Measurements from ENCODE around the gene ENTPD2. TPM values are rescaled to one million over a fixed set of nuclear protein-coding genes. Genes with fewer than 3 reads are reported as not detected.

The ENTPD2 gene
- total RNA-seq, 2 donors from 2014 or later = 0.27 TPM; not detected in 1

DNA sequence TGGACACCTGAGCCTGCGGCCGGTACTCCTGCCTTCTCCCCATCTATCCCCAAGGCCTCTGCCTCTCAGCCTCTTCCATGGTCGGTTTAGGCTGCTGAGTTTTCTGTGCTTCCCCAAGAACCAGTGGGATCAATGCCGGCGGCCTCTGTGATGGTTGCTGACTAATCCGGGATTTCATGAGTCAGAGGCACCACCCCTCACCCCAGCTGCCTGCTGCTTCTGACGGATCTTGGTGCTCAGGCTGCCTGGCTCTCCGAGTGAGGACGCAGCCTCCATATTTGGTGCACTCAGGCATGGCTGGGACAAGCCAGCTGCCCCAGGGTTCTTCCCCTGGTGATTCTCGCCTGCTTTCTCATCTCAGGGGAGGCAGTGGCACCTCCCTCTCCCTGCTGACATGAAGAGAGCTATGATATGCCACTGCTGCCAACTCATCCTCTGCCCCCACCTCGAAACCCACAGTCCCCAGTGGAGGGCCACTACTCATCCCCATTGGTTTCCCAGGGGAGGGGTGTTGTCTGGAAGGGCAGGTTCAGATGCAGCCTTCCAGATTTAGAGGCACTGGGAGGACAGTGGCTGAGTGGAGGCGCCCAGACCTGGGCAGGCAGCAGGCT, 29.6 kb upstream of the ENTPD2 start:
- no peaks in the 10 kb centered on the region for H3K9me3 Mint-ChIP-seq
- ATAC-seq = peak in 1 of 2 donors; percentile 40
- DNase-seq (ENCODE audit: low spot score in 2 of 2) = peak in 1 of 2 donors; percentile 77
- peaks cover 0 to 5% of the 10 kb centered on the region in 2 donors for H3K36me3 Mint-ChIP-seq
- H3K27ac Mint-ChIP-seq = no peak overlapping the region

DNA sequence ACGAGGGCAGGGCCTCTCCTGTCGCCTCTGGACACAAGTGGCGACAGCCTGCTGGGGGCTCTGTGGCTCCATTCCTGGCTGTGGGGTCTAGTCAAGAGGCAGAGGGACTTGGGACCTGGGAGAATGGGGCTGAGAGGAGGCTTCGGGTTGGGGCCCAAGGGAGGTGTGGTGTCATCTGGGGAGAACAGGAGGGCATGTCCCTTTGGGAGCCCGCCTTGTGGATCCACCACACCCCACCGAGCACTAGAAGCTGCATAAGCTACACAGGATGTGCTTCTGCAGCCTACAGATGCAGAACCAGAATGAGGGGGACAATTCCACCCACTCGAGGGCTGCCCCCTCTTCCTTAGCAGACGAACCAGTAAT, 29.0 kb upstream of the ENTPD2 start:
- no peak for ATAC-seq
- H3K36me3 Mint-ChIP-seq = peaks cover 0 to 1% of the 10 kb centered on the region in 2 donors
- H3K9me3 Mint-ChIP-seq = no peaks in the 10 kb centered on the region
- no peak for DNase-seq (ENCODE audit: low spot score in 2 of 2)
- no peak overlapping the region for H3K27ac Mint-ChIP-seq

DNA sequence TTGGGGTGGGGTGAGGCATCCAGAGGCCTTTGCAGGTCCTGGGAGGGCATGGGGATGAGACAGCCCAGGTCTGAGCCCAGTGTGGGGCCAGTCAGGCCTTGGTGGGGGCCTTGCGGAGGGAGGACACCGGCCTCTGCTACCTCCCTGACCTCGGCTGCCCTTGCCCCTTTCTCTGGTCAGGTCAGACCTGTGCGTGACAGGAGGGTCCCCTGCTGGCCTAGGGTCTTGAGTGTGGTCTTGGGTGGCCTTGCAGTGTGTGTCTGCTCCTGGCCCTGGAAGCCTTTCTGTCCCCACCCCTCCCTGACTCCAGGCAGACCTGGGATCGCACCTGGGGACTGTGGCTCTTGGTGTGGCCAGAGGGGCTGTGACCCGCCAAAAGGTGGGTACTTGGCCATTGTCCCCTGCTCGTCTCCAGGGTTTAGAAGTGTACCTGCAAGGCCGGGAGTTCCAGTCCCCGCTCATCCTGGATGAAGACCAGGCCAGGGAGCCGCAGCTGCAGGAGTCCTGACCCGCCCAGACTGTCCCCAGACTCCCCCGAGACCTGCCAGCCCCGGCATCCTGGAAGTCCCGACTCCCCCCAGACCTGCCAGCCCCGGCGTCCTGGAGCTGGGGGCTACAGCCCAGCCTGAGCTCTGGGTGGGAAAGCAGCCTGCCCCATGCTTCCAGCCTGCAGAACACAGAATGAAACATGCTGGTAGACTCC, 28.5 kb upstream of the ENTPD2 start:
- no peak for ATAC-seq
- Mint-ChIP-seq H3K9me3 (no peaks in the 10 kb centered on the region), H3K36me3 (no peaks in the 10 kb centered on the region), H3K27ac (no peak overlapping the region)
- no peak for DNase-seq (ENCODE audit: low spot score in 2 of 2)

DNA sequence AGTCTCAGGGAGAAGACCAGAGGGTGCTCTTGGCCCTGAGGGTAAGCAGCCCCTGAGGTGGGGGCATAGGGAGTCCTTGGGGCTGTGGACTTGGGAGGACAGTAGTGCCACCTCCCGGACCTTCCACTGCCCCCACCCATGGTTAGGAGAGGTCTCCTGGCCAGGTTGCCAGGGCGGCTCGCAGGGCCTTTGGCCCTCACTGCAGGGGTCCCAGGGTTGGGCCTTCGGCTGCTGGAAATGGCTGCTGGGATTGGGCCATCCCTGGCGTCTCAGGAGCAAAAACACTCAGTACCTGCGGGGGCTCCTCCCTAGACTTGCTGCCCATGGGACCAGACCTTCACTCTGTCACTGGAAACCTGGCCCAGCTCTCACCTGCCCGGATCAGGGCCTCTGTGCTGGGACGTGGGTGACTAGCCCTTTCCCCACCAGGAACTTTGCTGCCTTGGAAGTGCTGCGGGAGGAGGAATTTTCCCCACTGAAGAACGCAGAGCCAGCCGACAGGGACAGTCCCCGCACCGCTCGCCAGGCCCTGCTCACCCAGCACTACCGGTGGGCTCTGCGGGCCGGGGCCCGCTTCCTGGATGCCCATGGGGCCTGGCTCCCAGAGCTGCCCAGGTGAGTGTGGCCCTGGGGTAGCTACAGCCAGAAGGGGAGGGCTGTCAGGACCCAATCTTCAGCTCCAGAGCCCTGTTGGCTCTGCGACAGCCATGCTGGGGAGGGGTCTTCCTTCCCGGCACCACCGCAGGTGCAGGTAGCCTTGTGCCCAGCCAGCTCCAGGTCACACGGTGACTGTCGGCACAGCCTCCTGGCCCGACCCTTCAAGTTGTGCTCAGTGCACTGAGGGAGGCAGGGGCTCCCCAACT, 26.6 kb upstream of the ENTPD2 start:
- DNase-seq (ENCODE audit: low spot score in 2 of 2) (no peak), ATAC-seq (no peak)
- no peaks in the 10 kb centered on the region for H3K36me3 Mint-ChIP-seq
- H3K27ac Mint-ChIP-seq = peak overlapping the region in 1 of 2 donors; percentile 46
- no peaks in the 10 kb centered on the region for H3K9me3 Mint-ChIP-seq

DNA sequence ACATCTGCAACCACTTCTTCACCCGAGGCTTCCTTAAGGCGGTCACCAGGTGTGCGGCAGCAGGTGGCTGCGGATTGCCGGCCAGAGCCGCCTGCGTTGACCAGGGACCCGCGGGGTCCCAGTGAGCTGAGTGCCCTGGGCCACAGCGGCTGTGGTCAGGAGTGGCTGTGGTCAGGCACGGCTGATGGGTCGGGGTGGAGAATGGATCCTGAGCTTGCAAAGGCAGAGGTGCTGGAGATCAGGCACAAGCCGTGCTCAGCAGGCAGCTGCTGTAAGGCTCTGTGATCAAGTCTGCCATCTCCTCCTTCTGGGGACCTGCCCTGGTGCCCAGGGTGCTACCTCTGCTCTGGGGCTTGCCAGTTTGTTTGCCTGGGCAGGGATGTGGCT, 25.5 kb upstream of the ENTPD2 start:
- ATAC-seq (no peak), DNase-seq (ENCODE audit: low spot score in 2 of 2) (no peak)
- no peaks in the 10 kb centered on the region for H3K36me3 Mint-ChIP-seq
- no peak overlapping the region for H3K27ac Mint-ChIP-seq
- H3K9me3 Mint-ChIP-seq = no peaks in the 10 kb centered on the region

DNA sequence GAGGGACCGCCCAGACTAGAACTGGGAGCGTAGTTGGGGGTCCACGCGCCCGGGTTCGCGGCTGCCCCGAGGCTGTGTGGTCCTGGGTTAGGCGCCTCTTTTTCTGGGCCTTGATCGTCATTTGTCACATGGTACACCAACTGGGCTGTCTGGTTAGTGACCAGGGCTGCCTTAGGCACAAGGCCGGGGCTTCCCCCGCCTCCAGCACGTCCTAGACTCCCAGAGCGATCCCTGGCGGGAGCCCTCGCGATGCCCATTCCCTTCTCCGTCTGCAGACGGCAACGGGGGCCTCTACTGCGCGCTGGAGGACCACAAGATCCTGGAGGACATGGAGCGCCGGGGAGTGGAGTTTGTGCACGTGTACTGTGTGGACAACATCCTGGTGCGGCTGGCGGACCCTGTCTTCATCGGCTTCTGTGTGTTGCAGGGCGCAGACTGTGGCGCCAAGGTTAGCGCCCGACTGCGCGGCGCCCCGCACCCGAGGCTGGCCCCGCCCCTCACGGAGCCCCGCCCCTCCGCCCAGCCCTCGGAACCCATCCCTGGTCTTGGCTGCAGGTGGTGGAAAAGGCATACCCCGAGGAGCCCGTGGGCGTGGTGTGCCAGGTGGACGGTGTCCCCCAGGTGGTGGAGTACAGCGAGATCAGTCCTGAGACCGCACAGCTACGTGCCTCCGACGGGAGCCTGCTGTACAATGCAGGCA, 25.0 kb upstream of the ENTPD2 start:
- Mint-ChIP-seq H3K27ac (no peak overlapping the region), H3K9me3 (no peaks in the 10 kb centered on the region), H3K36me3 (no peaks in the 10 kb centered on the region)
- no peak for DNase-seq (ENCODE audit: low spot score in 2 of 2)
- ATAC-seq = no peak

DNA sequence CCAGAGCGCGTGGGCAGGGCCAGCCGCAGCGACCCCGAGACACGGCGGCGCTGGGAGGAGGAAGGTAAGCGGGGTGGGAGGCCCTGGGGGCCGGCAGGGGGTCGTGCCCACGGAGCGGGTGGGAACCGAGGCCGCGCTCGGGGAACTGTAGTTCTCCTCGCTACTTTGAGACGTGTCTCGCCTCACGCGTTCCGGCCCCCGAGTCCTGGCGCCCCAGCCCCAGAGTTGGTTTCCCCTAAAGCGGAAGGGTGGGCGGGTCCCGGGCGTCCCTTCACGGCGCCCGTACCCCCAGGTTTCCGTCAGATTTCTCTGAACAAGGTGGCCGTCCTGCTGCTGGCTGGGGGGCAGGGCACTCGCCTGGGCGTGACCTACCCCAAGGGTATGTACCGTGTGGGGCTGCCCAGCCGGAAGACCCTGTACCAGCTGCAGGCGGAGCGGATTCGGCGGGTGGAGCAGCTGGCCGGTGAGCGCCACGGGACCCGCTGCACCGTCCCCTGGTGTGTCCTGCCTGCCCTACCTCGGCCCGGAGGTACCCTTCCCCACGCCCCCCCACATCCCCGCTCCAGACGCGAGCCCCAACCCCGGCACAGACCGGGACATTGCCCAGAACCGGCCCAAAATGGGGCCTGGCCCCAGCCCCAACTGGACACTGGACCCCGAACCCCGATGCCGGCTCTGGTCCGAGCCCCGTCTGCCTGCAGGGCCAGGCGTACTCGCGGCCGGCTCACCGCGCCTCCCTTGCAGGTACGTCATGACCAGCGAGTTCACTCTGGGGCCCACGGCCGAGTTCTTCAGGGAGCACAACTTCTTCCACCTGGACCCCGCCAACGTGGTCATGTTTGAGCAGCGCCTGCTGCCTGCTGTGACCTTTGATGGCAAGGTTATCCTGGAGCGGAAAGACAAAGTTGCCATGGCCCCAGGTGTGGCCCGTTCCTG, 24.2 kb upstream of the ENTPD2 start:
- H3K27ac Mint-ChIP-seq = no peak overlapping the region
- H3K9me3 Mint-ChIP-seq = no peaks in the 10 kb centered on the region
- DNase-seq (ENCODE audit: low spot score in 2 of 2) (peak in 1 of 2 donors; percentile 43), ATAC-seq (peak; percentile 37 to 55)
- H3K36me3 Mint-ChIP-seq = no peaks in the 10 kb centered on the region

DNA sequence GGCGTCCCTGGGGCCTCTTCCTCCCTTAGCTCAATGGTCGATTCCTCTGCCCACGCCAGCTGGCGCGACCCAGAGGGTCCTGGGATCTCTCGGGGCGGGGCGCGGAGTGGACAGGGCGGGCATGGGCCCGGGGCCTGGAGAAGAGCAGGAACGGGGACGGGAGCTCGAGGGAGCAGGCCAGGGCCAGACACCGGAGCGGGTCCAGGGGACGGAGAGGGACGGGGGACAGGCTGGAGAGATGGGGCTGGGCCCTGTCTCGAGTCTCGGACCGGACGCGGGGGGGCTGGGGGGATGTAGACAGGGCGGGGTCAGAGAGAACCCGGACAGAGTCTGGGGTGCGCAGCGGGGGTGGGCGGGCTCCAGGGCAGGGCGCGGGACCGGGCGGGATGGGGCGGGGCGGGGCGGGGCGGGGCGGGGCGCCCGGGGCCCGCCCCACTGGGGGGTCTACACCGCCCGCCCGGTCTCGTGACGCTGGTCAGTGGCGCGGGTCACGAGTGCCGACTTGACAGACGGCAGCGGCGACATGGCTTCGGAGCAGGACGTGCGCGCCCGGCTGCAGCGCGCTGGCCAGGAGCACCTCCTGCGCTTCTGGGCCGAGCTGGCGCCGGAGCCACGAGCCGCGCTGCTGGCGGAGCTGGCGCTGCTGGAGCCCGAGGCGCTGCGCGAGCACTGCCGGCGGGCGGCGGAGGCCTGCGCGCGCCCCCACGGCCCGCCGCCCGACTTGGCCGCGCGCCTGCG, 23.3 kb upstream of the ENTPD2 start, which contains the start of gene UAP1L1:
TSS of gene UAP1L1 (plus strand) at position 508 of the 738 bp plus-strand sequence. CDS start at position 524, 16 bp downstream.
- Mint-ChIP-seq H3K9me3 (no peaks in the 10 kb centered on the region), H3K36me3 (no peaks in the 10 kb centered on the region), H3K27ac (no peak within 1 kb of the TSS)
- ATAC-seq = peak; percentile 80 to 85
- DNase-seq (ENCODE audit: low spot score in 2 of 2) = peak in 1 of 2 donors; percentile 60

DNA sequence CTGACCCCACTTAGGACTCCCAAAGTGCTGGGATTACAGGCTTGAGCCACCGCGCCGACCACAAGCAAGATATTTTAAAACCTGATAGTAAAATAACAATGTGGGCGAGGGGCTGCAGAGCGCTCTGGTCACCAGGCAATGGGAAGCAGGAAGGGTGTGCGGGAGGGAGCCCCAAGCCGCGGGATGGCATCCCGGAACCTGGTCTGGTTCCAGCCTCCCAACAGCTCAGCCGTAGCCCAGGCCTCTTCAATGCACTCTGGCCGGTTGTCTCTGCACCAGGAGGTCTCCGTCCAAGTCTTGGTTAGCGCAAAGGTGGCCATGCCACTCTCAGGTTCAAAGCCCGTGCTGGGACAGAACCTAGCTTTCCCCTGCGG, 22.8 kb upstream of the ENTPD2 start:
- H3K9me3 Mint-ChIP-seq = no peaks in the 10 kb centered on the region
- ATAC-seq = no peak
- no peak for DNase-seq (ENCODE audit: low spot score in 2 of 2)
- no peak overlapping the region for H3K27ac Mint-ChIP-seq
- H3K36me3 Mint-ChIP-seq = no peaks in the 10 kb centered on the region

DNA sequence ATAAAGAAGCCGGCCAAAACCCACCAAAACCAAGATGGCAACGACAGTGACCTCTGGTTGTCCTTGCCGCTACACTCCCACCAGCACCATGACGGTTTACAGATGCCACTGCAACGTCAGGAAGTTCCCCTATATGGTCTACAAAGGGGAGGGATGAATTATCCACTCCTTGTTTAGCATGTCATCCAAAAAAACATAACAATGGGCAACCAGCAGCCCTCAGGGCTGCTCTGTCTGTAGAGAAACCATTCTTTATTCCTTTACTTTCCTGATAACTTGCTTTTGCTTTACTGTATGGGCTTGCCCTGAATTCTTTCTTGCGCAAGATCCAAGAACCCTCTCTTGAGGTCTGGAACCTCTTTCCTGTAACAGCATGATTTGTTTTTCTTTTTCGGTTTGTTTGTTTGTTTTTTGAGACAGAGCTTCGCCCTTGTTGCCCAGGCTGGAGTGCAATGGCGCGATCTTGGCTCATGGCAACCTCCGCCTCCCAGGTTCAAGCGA, 21.5 kb upstream of the ENTPD2 start:
- Mint-ChIP-seq H3K36me3 (no peaks in the 10 kb centered on the region), H3K27ac (no peak overlapping the region), H3K9me3 (no peaks in the 10 kb centered on the region)
- DNase-seq (ENCODE audit: low spot score in 2 of 2) = no peak
- no peak for ATAC-seq

DNA sequence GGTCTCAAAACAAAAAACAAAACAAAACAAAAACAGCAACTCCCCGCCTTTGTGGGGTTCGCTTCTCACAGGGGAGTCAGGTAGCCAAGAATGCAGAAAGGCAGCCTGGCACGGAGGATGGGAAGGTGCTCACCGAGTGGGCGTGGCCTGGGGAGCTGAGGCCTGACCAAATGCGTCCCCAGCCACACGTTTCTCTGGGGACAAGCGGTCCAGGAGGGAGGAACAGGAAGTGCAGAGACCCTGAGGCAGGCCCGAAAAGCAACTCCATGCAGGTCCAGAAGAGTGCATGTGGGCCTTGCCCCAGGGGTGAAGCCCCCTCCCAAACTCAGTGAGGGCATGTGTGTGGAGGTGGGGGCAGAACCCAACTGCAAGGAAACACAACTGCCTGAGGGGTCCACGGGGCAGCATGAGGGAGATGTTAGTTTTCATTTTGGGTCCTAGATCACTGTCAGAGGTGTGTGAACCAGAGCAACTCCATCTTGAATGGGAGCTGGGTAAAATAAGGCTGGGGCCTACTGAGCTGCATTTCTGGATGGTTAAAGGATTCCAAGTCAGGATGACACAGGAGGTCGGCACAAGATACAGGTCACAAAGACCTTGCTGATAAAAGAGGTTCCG, 20.9 kb upstream of the ENTPD2 start:
- no peaks in the 10 kb centered on the region for H3K36me3 Mint-ChIP-seq
- DNase-seq (ENCODE audit: low spot score in 2 of 2) (no peak), ATAC-seq (no peak)
- no peaks in the 10 kb centered on the region for H3K9me3 Mint-ChIP-seq
- no peak overlapping the region for H3K27ac Mint-ChIP-seq

DNA sequence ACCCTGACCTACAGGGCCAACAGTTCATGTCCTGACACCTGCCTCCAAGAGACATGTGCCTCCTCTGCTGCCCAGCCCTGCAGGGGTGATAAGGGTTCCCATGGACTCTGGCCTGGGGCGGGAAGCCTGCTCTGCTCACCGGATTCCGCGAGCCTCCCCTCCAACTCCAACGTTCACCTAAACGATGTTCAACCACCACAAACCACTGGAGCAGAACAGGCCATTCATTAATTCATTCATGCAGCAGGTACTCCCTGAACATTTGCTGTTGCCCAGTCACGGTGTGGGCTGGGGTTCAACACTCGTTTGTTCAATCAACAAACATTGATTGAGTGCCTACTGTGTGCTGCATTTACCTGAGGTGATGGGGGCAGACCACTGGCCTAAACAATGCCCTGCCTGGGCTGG, 20.1 kb upstream of the ENTPD2 start:
- H3K27ac Mint-ChIP-seq = no peak overlapping the region
- no peak for DNase-seq (ENCODE audit: low spot score in 2 of 2)
- H3K36me3 Mint-ChIP-seq = no peaks in the 10 kb centered on the region
- H3K9me3 Mint-ChIP-seq = no peaks in the 10 kb centered on the region
- ATAC-seq = no peak

DNA sequence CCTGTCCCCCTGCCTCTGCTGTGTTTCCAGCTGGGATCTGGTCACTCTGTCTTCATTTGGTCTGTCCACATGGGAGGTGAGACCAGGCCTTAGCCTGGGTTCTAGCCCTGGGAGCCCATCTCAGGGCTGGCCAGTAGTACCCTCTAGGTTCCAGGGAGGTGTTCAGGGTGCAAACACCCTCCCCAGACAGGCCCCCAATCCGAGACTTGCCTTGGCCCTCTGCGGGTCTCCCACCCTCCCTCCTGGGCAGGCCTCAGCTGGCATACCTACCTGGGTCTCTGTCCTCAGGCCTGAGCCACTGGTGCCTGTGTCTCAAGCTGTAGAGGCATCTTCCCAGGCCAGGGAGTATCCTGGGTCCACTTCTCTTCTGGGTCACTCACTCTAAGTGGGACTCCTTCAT, 17.4 kb upstream of the ENTPD2 start:
- Mint-ChIP-seq H3K27ac (peak overlapping the region; percentile 65 to 92), H3K36me3 (no peaks in the 10 kb centered on the region), H3K9me3 (no peaks in the 10 kb centered on the region)
- no peak for DNase-seq (ENCODE audit: low spot score in 2 of 2)
- no peak for ATAC-seq

DNA sequence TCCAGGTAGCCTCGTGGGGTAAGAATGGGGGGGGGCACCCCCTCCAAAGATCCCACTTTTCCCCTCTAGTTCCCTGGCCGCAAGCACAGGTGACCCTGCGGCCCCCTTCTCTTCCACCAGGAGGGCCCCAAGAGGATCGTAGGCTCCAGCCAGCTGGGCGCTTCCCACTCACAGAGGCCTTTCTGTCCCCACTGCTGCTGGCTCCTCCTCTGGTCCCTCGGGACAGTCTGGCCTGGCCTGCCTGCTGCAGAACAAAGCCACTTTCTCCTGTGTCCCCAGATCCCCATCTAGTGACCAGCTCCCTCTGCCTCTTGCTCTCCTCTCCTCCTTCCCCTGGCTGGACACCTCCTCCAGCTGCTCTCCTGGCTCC, 17.0 kb upstream of the ENTPD2 start:
- no peak for DNase-seq (ENCODE audit: low spot score in 2 of 2)
- peak overlapping the region; percentile 65 to 92 for H3K27ac Mint-ChIP-seq
- no peaks in the 10 kb centered on the region for H3K9me3 Mint-ChIP-seq
- H3K36me3 Mint-ChIP-seq = no peaks in the 10 kb centered on the region
- no peak for ATAC-seq
